PC-9 (cell line): ENCODE data around the gene ALX4. TPM values are rescaled to one million over a fixed set of nuclear protein-coding genes. Genes with fewer than 3 reads are reported as not detected.

Source experiments
- BruUV-seq: library from RNA; stranded (reverse); fragments of 400-500 nt; replicated peaks from 2 replicates; lab custom pipeline; 2021; lab: Mats Ljungman, UMichigan
- CTCF ChIA-PET: fragments of 300-600 bp; sonication (Branson Sonifier 250); formaldehyde crosslinking; loops from one replicate; lab custom pipeline; 2022; ENCODE audit warnings: antibody characterized with exemption; lab: Charles Lee
- POLR2A ChIA-PET: fragments of 300-600 bp; sonication (Branson Sonifier 250); formaldehyde crosslinking; loops from one replicate; lab custom pipeline; 2022; ENCODE audit warnings: antibody characterized with exemption; ENCODE audit not compliant: unreplicated experiment; lab: Charles Lee
- DNase-seq, 2 experiments: peaks; one replicate each; pipeline versions ENCODE4 v3.0.0 to v3.0.0-alpha.2; 2015 to 2022; ENCODE audit warnings: mixed read lengths in 1 of 2
- H2AFZ ChIP-seq: fragments of 200-600 bp; sonication (generic); 2 replicates; pipeline ENCODE4 v1.8.1; 2017; ENCODE audit warnings: antibody characterized with exemption
- H3F3A ChIP-seq: fragments of 200-600 bp; sonication (generic); 2 replicates; pipeline ENCODE4 v1.8.1; 2017; ENCODE audit warnings: antibody characterized with exemption, mild to moderate bottlenecking, low read depth; ENCODE audit not compliant: insufficient read depth
- H3K27ac ChIP-seq: fragments of 200-600 bp; sonication (generic); 2 replicates; pipeline ENCODE4 v1.6.1; 2016; ENCODE audit warnings: mixed run types
- H3K27me3 ChIP-seq: fragments of 200-600 bp; sonication (generic); 2 replicates; pipeline ENCODE4 v1.6.1; 2016; ENCODE audit warnings: low read depth, mixed run types; ENCODE audit not compliant: insufficient read depth
- H3K36me3 ChIP-seq: fragments of 200-600 bp; sonication (generic); 2 replicates; pipeline ENCODE4 v1.6.1; 2016; ENCODE audit warnings: low read depth, mixed run types
- H3K4me1 ChIP-seq: fragments of 200-600 bp; sonication (generic); replicated peaks from 2 replicates; pipeline ENCODE4 v1.6.1; 2016; ENCODE audit warnings: mixed run types; ENCODE audit not compliant: insufficient read depth
- H3K4me2 ChIP-seq: fragments of 200-600 bp; sonication (generic); 2 replicates; pipeline ENCODE4 v1.6.1; 2017; ENCODE audit warnings: mixed run types
- H3K4me3 ChIP-seq: fragments of 200-600 bp; sonication (generic); 2 replicates; pipeline ENCODE4 v1.6.1; 2016; ENCODE audit warnings: mixed run types
- H3K79me2 ChIP-seq: fragments of 200-600 bp; sonication (generic); 2 replicates; pipeline ENCODE4 v1.6.1; 2017; ENCODE audit warnings: low read depth, mixed run types
- H3K9me2 ChIP-seq: fragments of 200-600 bp; sonication (generic); 2 replicates; pipeline ENCODE4 v1.8.1; 2017; ENCODE audit warnings: mild to moderate bottlenecking; ENCODE audit not compliant: insufficient read depth
- H3K9me3 ChIP-seq: fragments of 200-600 bp; sonication (generic); 2 replicates; pipeline ENCODE4 v1.8.1; 2016; ENCODE audit warnings: low read depth; ENCODE audit not compliant: insufficient read depth
- H4K20me1 ChIP-seq: fragments of 200-600 bp; sonication (generic); 2 replicates; pipeline ENCODE4 v1.8.1; 2017; ENCODE audit not compliant: insufficient read depth
- EZH2 ChIP-seq: fragments of 200-600 bp; sonication (generic); IDR thresholded peaks from 2 replicates; pipeline ENCODE4 v1.8.0; 2017; ENCODE audit warnings: antibody characterized with exemption, low read depth
- intact Hi-C: fragments of 100-400 bp; cut with micrococcal nuclease; formaldehyde crosslinking; loops from one replicate; pipeline ENCODE4 v1.10.0; 2022; ENCODE audit not compliant: unreplicated experiment
- total RNA-seq: library from RNA; stranded (reverse); gene quantifications from 2 replicates; pipeline ENCODE4 v1.2.3, GENCODE V29; 2021
- TF ChIP-seq, protein P1 (sequence below): fragments of 200-600 bp; sonication (generic); conservative IDR thresholded peaks from 2 replicates; pipeline ENCODE4 v1.6.1; 2017; ENCODE audit warnings: mixed run types, antibody characterized with exemption, mild to moderate bottlenecking, moderate library complexity

The ALX4 gene
- total RNA-seq, 1 experiment from 2014 or later = not detected

DNA sequence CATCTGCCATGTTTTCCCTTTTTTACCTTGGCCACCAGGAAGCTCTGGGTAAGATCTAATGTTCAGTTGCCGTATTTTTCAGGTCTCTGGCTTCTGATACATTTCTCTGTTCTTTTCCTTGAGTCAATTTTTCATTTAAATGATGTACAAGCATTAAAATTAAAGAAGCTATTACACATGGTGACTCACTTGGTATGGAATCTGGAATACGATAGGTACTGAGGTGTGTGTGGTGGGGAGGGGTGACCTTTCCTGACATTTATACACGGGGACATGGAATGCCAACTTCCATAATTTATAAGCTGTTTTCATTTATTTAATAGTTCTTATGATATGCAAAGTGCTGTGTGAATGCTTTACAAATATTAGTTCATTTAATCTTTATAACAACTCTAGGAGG lies 47.8 kb upstream of the ALX4 start:
- no peaks in the 10 kb centered on the region for H3K36me3 ChIP-seq
- no peak overlapping the region for H3K27ac ChIP-seq
- H3K4me3 ChIP-seq = no peak overlapping the region
- H3K9me3 ChIP-seq = no peaks in the 10 kb centered on the region
- H2AFZ ChIP-seq = no peak overlapping the region
- no peaks in the 10 kb centered on the region for H3K79me2 ChIP-seq
- TF ChIP-seq, protein P1, sequence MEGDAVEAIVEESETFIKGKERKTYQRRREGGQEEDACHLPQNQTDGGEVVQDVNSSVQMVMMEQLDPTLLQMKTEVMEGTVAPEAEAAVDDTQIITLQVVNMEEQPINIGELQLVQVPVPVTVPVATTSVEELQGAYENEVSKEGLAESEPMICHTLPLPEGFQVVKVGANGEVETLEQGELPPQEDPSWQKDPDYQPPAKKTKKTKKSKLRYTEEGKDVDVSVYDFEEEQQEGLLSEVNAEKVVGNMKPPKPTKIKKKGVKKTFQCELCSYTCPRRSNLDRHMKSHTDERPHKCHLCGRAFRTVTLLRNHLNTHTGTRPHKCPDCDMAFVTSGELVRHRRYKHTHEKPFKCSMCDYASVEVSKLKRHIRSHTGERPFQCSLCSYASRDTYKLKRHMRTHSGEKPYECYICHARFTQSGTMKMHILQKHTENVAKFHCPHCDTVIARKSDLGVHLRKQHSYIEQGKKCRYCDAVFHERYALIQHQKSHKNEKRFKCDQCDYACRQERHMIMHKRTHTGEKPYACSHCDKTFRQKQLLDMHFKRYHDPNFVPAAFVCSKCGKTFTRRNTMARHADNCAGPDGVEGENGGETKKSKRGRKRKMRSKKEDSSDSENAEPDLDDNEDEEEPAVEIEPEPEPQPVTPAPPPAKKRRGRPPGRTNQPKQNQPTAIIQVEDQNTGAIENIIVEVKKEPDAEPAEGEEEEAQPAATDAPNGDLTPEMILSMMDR = no peak
- TF ChIP-seq EZH2 = no peak
- intact Hi-C loops = no loop called here
- H3K27me3 ChIP-seq = peaks cover 30% of the 10 kb centered on the region
- no peaks in the 10 kb centered on the region for H3K9me2 ChIP-seq
- H3K4me1 ChIP-seq = no peaks in the 10 kb centered on the region
- no TSS peak for BruUV-seq
- no peaks in the 10 kb centered on the region for H4K20me1 ChIP-seq
- CTCF ChIA-PET = no interaction called here
- H3K4me2 ChIP-seq = no peak overlapping the region
- DNase-seq = no peak
- POLR2A ChIA-PET = no interaction called here
- H3F3A ChIP-seq = no peaks in the 10 kb centered on the region

DNA sequence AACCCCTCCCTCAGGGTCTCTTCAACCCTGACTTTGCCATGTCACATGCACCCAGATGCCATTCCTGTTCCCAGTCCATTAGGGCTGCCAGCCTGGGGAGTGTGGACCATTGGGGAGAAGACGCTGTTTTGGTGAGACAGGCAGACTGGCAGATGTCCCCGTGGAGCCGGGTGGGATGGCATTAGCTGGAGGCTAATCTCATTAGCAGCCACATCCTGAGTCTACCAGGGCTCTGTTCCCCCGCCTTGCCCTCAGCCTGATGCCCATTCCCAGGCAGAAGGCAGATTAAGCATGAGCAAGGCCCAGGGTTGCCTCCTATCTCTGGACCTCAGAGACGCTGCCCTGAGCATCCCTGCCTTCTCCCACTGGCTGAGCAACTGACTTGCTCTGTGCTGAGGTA lies 46.4 kb upstream of the ALX4 start:
- Histone ChIP-seq H4K20me1 (no peaks in the 10 kb centered on the region), H3K27me3 (peaks cover 18% of the 10 kb centered on the region; the same call in 1 of the 2 replicates), H3K9me2 (no peaks in the 10 kb centered on the region), H3K79me2 (no peaks in the 10 kb centered on the region), H3K4me3 (no peak overlapping the region), H3F3A (no peaks in the 10 kb centered on the region), H3K4me1 (no peaks in the 10 kb centered on the region), H3K4me2 (no peak overlapping the region), H3K36me3 (no peaks in the 10 kb centered on the region), H3K27ac (no peak overlapping the region), H3K9me3 (no peaks in the 10 kb centered on the region), H2AFZ (no peak overlapping the region)
- TF ChIP-seq EZH2 = no peak
- TF ChIP-seq, protein P1 = no peak
- POLR2A ChIA-PET = no interaction called here
- no TSS peak for BruUV-seq
- CTCF ChIA-PET = no interaction called here
- no peak for DNase-seq
- intact Hi-C loops = no loop called here

DNA sequence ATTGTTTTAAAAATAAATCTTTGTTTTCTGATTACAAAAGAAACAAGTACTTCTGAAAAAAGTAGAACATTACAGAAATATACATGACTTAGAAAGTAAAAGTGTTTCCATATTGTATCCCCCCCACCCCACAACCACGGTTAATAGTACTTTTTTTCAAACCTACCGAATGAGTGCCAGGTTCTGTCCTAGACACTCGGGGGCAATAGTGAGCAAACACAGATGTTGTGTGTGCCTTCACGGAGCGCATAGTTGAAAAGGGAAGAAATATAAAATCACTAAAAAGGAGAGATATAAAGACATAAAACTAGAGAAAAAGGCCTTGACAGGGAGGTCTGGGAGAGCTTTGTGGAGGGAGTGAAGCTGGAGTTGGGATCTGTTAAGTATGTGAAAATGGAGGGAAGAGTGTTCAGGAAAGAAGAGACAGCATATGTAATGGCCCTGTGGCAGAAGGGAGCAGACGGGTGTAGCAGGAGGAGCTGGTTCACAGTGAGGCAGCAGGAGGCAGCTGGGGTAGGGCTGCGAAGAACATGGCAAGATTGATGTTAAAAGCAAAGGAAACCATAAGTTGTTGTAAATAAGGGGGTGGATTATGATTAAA lies 42.1 kb upstream of the ALX4 start:
- Histone ChIP-seq H3K9me2 (no peaks in the 10 kb centered on the region), H3K36me3 (no peaks in the 10 kb centered on the region), H4K20me1 (no peaks in the 10 kb centered on the region), H3K4me1 (no peaks in the 10 kb centered on the region), H3K27me3 (no peaks in the 10 kb centered on the region), H3K9me3 (no peaks in the 10 kb centered on the region), H3K27ac (no peak overlapping the region), H3F3A (no peaks in the 10 kb centered on the region), H3K4me3 (no peak overlapping the region), H3K4me2 (no peak overlapping the region), H2AFZ (no peak overlapping the region), H3K79me2 (no peaks in the 10 kb centered on the region)
- BruUV-seq = no TSS peak
- POLR2A ChIA-PET = no interaction called here
- CTCF ChIA-PET = no interaction called here
- intact Hi-C loops = no loop called here
- DNase-seq = no peak
- no peak for TF ChIP-seq EZH2
- TF ChIP-seq, protein P1 = peak; percentile 54
